Forelimb muscle (tissue), 1 donor: ENCODE data around the gene HMCN1. TPM values are rescaled to one million over a fixed set of nuclear protein-coding genes. Genes with fewer than 3 reads are reported as not detected.
"Not testable (repeated sequence)": the region's sequence is repeated elsewhere in the genome, so short reads cannot be mapped to it uniquely, and the experiment has no call there.

ENCODE experiments used
- DNase-seq: peaks from one replicate; pipeline ENCODE4 v3.0.0-alpha.2; 2013; ENCODE audit warnings: low read depth
- polyA plus RNA-seq: library from polyadenylated mRNA; unstranded; fragments of 120-200 nt; gene quantifications from one replicate; pipeline ENCODE4 v1.2.1, GENCODE V29; 2013; ENCODE audit not compliant: insufficient read length

Gene HMCN1
- polyA plus RNA-seq, 1 donor, result 13.6 TPM

- no peak for DNase-seq
Observed at GRCh38 chr1:186202271-186202764, 468.1 kb downstream of the HMCN1 start.

- no peak for DNase-seq
Observed at GRCh38 chr1:186202776-186203175, 468.6 kb downstream of the HMCN1 start.

- DNase-seq, result no peak
Observed at GRCh38 chr1:186206048-186206570, 471.9 kb downstream of the HMCN1 start.

DNA sequence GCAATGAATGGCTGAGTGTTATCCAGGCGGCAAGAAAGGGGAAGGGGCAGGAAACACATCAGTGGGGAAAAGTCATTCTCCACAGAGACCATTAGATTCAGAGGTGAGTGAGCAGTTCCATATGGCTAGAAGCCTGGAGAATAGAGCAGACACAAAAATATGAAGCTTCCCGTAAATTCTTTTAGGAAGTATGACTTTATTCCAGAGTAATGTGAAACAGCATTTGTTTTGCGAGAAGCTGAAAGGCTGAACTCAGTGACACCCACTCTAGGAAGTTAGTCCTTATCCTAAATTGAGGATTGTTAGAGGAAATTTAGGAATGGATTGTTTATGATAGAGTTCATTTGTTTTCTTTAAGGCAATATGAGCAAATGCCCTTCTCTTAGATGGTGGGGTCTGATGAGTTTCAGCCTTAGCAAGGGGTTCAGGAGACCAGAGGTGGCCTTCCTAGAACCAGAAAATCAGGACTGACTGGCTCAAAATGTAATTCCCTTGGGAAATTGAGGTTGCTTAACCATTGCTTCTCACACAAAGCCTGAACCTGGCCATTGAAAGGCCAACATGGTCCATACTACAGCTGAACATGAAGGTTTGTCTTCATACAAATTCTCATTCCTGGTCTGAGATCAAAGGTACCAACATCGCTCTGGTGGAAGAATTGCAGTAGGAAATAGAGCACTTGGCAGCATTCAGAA is 473.3 kb downstream of the HMCN1 start:
- peak; percentile 28 for DNase-seq

DNA sequence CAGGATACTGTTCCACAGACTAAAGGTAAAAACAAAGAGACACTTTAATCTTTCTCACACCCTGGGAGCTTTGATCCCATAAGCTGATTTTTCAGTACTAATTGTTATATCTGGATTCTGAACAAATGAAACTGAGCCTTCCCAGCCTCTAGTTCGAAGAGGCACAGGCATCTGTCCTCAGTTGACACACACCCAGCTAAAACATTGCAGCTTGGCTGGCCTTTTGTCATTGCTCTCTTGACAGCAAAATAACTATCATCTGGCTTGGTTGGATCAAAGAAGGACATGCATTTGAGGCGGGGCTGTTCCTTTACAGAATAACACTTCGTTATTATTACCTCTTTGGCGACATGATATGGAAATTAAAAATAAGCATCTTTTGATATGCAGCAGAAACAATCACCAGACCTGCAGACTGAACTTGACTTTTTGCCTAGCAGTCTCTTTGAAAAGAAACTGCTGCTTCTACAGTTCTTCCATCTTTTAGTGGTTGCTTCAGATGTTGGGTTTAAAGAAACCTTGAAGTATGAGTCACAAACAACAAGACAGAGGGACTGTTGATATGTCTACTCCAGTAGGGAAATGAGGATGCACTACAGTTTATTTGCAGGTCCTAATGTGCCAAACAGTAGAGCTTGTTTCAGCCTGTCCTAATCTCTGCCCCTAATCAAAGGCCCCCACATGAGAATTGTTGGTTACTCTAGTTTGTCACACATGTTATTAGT is 474.4 kb downstream of the HMCN1 start:
- no peak for DNase-seq

DNA sequence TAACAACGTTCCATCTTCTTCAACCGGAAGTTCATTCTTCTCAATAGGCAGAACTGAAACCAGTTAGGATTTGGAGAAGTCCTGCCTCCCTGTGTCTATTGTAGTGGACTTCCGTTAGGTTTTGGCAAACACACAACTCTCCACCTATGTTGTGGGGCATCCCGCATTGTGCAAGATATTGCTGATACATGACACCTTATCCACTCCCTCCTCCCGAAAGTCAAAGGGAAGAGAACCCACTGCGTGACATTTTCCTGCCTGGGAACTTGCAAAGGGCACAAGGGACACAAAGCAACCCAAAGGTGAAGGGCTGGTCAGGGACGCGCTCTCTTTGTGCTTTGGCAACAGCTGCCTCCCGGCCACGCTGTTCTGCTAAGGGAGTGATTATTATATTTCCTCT is 476.1 kb downstream of the HMCN1 start:
- no peak for DNase-seq

DNA sequence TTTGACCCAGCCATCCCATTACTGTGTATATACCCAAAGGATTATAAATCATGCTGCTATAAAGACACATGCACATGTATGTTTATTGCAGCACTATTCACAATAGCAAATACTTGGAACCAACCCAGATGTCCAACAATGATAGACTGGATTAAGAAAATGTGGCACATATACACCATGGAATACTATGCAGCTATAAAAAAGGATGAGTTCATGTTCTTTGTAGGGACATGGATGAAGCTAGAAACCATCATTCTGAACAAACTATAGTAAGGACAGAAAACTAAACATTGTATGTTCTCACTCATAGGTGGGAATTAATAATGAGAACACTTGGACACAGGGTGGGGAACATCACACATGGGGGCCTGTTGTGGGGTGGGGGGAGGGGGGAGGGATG is 477.4 kb downstream of the HMCN1 start:
- DNase-seq, result not testable (repeated sequence)

DNA sequence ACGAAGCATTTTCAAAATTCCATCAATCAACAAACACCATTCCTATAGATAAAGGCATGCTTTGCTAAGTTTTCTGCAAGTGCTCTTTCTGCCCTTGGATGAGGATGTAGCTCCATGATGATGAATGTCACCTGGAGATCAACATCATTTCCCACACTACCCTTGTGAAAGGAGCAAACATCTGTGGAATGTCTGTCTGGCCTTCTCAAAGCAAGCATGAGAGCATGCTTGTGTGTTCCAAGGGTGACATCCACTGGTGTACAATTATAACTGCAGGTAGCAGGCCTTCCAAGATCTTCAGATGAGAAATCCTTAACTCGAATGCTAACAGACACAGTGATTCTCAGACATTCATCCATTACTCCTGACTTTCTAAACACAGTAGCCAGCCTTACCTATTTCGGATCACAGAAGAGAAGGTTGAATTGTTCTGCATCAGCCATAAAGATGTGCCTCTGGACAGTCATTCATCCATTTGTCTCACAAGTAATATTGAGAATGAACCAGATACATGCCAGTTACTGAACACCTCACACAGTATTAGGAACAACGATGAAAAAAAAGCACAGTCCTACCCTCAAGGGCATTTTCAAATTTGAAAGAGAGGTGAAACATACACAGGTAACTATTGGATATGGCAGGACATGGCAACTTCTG is 478.5 kb downstream of the HMCN1 start:
- DNase-seq, result peak; percentile 77

DNA sequence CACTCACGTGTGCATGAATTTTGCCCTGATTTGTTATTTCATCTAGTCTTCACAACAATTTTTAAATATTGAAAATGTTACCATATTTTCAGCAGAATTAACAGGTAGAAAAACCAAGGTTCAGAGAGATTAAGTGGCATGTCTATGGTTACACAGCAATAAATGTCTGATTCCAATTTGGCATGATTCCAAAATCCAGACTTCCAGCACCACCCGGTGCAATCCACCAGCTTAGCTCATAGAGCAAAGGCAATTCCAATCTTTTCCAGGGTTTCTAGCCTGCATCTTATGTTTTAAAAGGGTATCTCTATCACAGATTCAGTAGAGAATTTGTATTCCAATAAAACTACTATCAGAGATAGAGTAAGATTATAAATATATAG is 479.0 kb downstream of the HMCN1 start:
- no peak for DNase-seq

DNA sequence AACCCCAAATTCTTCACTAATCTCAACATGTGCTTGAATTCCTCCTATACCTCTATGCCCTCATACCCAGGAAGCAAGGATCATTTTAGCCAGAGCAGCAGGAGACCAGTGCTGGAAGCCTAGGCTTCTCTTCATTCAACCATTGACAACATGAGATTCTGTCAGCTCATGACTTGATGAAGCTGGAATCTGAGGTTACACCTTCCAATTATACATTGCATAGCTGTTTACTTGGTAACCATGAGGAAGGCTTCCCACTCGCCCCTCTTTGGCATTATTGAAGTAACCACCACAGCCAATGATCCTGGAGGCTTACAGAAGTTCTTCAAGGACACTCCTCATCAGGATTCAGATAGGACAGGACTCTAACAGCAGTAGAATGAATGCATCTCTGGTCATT is 480.6 kb downstream of the HMCN1 start:
- DNase-seq, result no peak

DNA sequence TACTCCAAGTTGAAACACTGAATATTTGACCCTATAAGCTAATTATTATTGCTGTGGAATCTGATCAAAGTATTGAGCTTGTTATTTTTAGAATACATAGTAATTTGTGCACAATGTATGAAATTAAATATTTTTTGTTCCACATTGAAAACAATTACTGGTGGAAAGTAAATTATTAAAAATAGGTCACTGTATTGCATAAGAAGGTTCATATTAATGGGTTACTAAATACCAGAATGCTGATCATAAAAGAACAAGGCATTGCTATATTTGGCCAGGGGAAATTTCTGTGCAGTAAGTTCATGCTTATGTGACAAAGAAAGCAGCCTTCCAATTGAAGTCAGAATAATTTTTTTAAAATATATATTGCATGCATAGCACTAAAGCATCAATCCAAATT is 481.4 kb downstream of the HMCN1 start:
- no peak for DNase-seq

DNA sequence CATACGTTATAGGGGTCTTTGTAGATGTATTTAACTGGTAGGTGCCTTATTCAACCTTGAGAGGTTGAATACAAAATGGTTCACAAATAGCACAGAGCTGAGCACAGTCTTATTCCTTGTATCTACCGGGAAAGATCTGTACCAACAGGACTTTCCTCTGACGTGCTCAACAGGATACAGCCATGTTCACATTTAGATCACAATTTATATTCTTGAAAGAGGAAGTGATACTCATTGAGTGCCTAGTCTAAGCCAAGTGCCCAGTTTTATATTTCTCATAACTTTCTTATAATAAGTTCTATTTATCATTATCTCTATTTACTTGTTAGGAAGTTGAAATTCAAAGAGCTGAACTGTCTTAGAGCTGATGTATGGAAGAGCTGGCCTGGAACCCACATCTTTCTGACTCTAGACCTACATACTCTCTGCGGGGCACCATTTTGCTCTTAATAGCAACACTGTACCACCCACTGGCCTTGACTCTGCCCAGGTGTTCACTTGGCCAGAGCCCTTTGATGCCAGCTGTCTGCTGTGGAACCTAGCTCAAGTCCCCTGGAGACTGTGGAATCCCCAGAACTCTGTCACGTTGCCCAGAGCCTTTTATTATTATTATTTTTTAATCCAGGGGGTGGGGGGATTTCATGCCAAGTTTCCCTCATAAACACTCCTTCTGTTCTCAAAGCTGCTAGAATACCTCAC is 484.6 kb downstream of the HMCN1 start:
- DNase-seq, result no peak

DNA sequence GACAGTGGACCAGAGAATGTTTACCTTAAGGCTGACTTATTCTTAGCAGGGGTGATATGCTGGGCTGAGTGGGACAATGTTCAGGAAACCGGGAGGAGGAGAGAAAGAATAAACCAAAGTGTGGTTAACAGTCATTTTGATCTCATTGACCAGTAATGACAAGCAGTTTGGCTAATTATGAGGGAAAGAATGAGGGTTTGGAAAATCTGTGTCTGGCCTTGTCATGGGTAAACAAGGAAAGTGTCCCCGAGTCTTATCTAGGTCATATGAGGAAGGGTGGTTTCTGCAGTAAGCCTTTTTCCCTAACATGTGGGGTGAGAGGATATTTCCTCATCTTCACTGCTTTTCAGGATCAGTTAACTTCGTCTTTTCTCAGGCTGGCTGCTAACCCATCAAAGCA is 485.9 kb downstream of the HMCN1 start:
- no peak for DNase-seq

DNA sequence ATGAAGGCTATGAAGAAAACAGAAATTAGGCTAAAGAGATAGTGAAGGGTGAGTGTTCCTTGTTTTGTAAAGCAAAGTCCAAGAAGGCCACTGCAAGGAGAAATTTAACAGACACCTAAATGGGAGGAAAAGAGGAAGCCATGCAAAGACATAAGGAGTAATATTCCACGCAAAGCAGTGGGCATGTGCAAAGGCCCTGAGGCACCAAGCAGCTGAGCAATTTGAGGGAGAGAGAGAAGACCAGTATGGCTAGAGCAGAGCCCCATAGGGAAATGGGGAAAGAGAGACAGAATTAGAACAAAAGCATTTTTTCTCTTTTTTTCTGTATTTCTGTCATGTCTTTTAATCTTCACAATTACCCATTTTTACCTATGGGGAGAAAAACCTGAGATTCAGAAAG is 486.7 kb downstream of the HMCN1 start:
- DNase-seq, result no peak

GRCh38 chr1:186225096-186225495 is 490.9 kb downstream of the HMCN1 start:
- DNase-seq, result no peak

DNA sequence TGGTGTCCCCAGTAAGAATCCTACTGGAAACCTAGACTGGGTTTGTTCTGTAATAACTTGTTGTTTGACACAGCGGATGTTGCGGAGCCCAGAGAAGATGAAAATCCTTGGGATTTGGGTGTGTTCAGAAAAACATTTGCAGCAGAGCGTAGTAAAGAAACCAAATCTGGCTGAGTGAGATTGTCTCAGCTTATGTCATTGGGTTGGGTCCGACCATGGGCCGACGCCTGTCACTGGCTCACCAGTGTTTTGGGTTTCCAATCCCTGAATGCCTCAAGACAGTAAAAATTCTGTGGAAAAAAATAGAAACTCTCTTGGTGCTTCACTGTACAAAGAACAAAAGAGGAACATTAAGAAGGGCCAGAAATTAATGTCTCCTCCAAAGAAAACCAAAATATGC is 494.6 kb downstream of the HMCN1 start:
- DNase-seq, result no peak

GRCh38 chr1:186231861-186232436 is 497.8 kb downstream of the HMCN1 start:
- DNase-seq, result no peak

DNA sequence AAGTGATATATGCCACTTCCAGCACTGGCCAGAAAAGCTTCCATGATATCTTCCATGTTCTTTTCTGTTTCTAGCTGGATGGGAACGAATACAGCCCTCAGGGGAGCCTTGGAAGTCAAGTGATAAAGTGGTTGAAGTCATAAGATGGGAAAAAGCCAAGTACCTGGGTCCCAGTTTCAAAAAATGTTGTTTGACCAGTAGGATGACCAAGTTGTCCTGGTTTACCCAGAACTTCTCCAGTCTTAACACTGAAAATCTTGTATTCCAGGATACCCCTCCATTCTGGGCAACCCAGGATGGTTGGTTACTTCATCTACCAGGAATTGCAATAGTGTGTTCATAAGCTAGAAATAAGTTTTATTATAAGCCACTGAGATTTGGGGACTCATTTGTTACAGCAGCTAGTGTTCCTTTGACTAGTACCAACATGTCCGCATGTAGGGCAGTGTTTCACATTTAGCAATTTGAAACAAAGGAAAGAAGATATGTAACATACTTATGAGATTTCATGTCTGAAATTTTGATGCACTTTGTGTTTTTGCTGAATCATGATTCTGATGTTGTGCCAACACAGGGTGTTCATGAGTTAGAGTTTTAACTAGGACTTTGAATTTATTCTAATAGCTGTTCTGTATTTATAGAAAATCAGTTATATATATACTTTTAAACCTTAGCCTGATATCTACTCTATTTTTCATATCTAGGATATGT is 500.9 kb downstream of the HMCN1 start:
- DNase-seq, result no peak

DNA sequence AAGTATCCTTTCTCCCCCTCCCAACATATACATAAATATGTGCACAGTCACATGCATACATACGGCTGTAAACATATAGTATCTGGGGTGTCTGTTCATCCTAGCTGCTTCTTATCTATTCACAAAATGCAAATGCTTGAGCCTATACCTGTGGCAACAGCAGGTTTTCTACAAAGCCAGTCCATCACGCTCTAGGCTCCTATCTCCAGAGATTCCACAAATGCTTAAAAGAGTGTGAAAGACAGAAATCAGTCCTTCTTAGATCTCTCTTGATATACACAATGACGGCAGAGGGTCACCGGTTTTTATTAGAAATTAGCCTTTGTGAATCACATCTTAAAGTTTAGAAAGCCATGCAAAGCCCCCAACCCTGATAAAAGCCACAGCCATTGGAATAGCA is 501.5 kb downstream of the HMCN1 start:
- DNase-seq, result no peak

GRCh38 chr1:186236921-186237320 is 502.7 kb downstream of the HMCN1 start:
- DNase-seq, result no peak

GRCh38 chr1:186239171-186239570 is 505.0 kb downstream of the HMCN1 start:
- no peak for DNase-seq
